ENCODE data around the gene PRPF38A.

The PRPF38A gene

GRCh38 chr1:52399629-52400028, 4.8 kb upstream of the PRPF38A start:
- DNase-seq (ENCODE audit: low read depth): no peak

- no peak for DNase-seq (ENCODE audit: low read depth)
Measured at GRCh38 chr1:52400131-52400530, 4.3 kb upstream of the PRPF38A start.

- DNase-seq (ENCODE audit: low read depth): no peak
Measured at GRCh38 chr1:52402860-52403240, 1.6 kb upstream of the PRPF38A start.

GRCh38 chr1:52403566-52404115, 761 bp upstream of the PRPF38A start:
- peak; percentile 5 for DNase-seq (ENCODE audit: low read depth)

- DNase-seq (ENCODE audit: low read depth): no peak
Measured at GRCh38 chr1:52404975-52405338, 555 bp downstream of the PRPF38A start.

- no peak for DNase-seq (ENCODE audit: low read depth)
Measured at GRCh38 chr1:52413410-52413989, 9.1 kb downstream of the PRPF38A start.

GRCh38 chr1:52414942-52415341, 10.5 kb downstream of the PRPF38A start:
- no peak for DNase-seq (ENCODE audit: low read depth)

GRCh38 chr1:52416811-52417210, 12.4 kb downstream of the PRPF38A start:
- no peak for DNase-seq (ENCODE audit: low read depth)

- no peak for DNase-seq (ENCODE audit: low read depth)
Measured at GRCh38 chr1:52420713-52421112, 16.3 kb downstream of the PRPF38A start.

- no peak for DNase-seq (ENCODE audit: low read depth)
Measured at GRCh38 chr1:52423055-52423454, 18.7 kb downstream of the PRPF38A start.

- peak; percentile 32 for DNase-seq (ENCODE audit: low read depth)
Measured at GRCh38 chr1:52423771-52424170, 19.4 kb downstream of the PRPF38A start.

- DNase-seq (ENCODE audit: low read depth): no peak
Measured at GRCh38 chr1:52424231-52424636, 19.8 kb downstream of the PRPF38A start.

- DNase-seq (ENCODE audit: low read depth): no peak
Measured at GRCh38 chr1:52424813-52425212, 20.4 kb downstream of the PRPF38A start.

- no peak for DNase-seq (ENCODE audit: low read depth)
Measured at GRCh38 chr1:52426371-52426770, 22.0 kb downstream of the PRPF38A start.

GRCh38 chr1:52427152-52427551, 22.8 kb downstream of the PRPF38A start:
- no peak for DNase-seq (ENCODE audit: low read depth)

GRCh38 chr1:52432807-52433206, 28.4 kb downstream of the PRPF38A start:
- no peak for DNase-seq (ENCODE audit: low read depth)

- no peak for DNase-seq (ENCODE audit: low read depth)
Measured at GRCh38 chr1:52435211-52435610, 30.8 kb downstream of the PRPF38A start.

- DNase-seq (ENCODE audit: low read depth): no peak
Measured at GRCh38 chr1:52435650-52436049, 31.2 kb downstream of the PRPF38A start.

- DNase-seq (ENCODE audit: low read depth): no peak
Measured at GRCh38 chr1:52436817-52437216, 32.4 kb downstream of the PRPF38A start.

- DNase-seq (ENCODE audit: low read depth): no peak
Measured at GRCh38 chr1:52439976-52440375, 35.6 kb downstream of the PRPF38A start.

- no peak for DNase-seq (ENCODE audit: low read depth)
Measured at GRCh38 chr1:52444463-52444862, 40.1 kb downstream of the PRPF38A start.

- DNase-seq (ENCODE audit: low read depth): no peak
Measured at GRCh38 chr1:52454127-52454526, 49.7 kb downstream of the PRPF38A start.

GRCh38 chr1:52454779-52455178, 50.4 kb downstream of the PRPF38A start:
- no peak for DNase-seq (ENCODE audit: low read depth)

- no peak for DNase-seq (ENCODE audit: low read depth)
Measured at GRCh38 chr1:52455686-52456085, 51.3 kb downstream of the PRPF38A start.

All from stimulated activated CD8-positive, alpha-beta memory T cell treated with anti-CD3 and anti-CD28 coated beads, Interleukin-12 subunit alpha, Interleukin-12 subunit beta, amount 100 ng/mL, for 4 hours (primary cell).